Sigmoid colon (tissue), 4 donors: ENCODE results near the gene SLC35G3.

Experiments
- POLR2AphosphoS5 ChIP-seq, 4 donors: sonication (generic); formaldehyde crosslinking; IDR thresholded peaks; one replicate each; pipeline ENCODE4 v1.6.1; 2017; ENCODE audit warnings: antibody characterized with exemption in 4 of 4
- TF ChIP-seq, protein P1 (sequence below), 4 experiments: fragments of 450-650 bp in 3 of 4; fragments of 200-600 bp in 1 of 4; IDR thresholded peaks; one replicate each; pipeline ENCODE4 v1.5.1; 2016 to 2019; ENCODE audit warnings: antibody characterized with exemption in 4 of 4, mild to moderate bottlenecking in 3 of 4, moderate library complexity in 2 of 4

DNA sequence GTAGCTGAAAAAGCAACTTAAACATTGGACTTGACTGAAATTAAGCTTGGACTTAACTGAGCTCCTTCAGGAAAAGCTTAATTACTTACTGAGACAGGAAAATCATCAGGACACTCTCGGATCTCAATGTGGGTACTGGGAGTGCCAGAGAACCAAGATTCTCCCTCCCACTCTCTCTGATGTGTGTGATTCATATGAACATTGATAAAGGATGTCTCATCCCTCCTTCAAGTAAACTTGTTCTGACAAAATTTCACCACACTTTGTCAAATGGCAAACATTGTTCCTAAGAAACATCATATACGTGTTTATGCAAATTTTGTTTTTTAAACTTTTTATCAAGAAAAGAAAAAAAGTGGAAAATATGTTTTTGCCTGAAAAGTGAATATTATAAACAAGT is 44.6 kb upstream of the SLC35G3 start:
- TF ChIP-seq, protein P1, sequence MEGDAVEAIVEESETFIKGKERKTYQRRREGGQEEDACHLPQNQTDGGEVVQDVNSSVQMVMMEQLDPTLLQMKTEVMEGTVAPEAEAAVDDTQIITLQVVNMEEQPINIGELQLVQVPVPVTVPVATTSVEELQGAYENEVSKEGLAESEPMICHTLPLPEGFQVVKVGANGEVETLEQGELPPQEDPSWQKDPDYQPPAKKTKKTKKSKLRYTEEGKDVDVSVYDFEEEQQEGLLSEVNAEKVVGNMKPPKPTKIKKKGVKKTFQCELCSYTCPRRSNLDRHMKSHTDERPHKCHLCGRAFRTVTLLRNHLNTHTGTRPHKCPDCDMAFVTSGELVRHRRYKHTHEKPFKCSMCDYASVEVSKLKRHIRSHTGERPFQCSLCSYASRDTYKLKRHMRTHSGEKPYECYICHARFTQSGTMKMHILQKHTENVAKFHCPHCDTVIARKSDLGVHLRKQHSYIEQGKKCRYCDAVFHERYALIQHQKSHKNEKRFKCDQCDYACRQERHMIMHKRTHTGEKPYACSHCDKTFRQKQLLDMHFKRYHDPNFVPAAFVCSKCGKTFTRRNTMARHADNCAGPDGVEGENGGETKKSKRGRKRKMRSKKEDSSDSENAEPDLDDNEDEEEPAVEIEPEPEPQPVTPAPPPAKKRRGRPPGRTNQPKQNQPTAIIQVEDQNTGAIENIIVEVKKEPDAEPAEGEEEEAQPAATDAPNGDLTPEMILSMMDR (IDR thresholded peaks at IDR 0.05), result no peak
- TF ChIP-seq POLR2AphosphoS5 (IDR thresholded peaks at IDR 0.05), result no peak
